DOHH2 (cell line): ENCODE data around the gene GSTT2B.
"Not testable (repeated sequence)": the region's sequence is repeated elsewhere in the genome, so short reads cannot be mapped to it uniquely, and the experiment has no call there.

Experiments
- H3F3A ChIP-seq: fragments of 200-600 bp; sonication (generic), shearing (Covaris generic); 2 replicates; pipeline ENCODE4 v1.6.0; 2016; ENCODE audit warnings: antibody characterized with exemption, mild to moderate bottlenecking; ENCODE audit not compliant: control insufficient read depth, insufficient read depth
- H3K27ac ChIP-seq: fragments of 200-600 bp; sonication (generic); 2 replicates; pipeline ENCODE4 v1.5.1; 2014; ENCODE audit warnings: low read depth, mild to moderate bottlenecking, low read length, moderate library complexity
- H3K27me3 ChIP-seq: fragments of 200-600 bp; sonication (generic); 2 replicates; pipeline ENCODE4 v1.6.1; 2014; ENCODE audit warnings: mild to moderate bottlenecking, low read length, mixed read lengths; ENCODE audit not compliant: control insufficient read depth
- H3K36me3 ChIP-seq: fragments of 200-600 bp; sonication (generic); 2 replicates; pipeline ENCODE4 v1.6.1; 2014; ENCODE audit warnings: mild to moderate bottlenecking, low read length, moderate library complexity, mixed read lengths; ENCODE audit not compliant: control insufficient read depth
- H3K4me1 ChIP-seq: fragments of 200-600 bp; sonication (generic); 2 replicates; pipeline ENCODE4 v1.6.1; 2014; ENCODE audit warnings: mild to moderate bottlenecking, low read length, mixed read lengths; ENCODE audit not compliant: control insufficient read depth
- H3K4me2 ChIP-seq: fragments of 200-600 bp; sonication (generic); 2 replicates; pipeline ENCODE4 v1.6.0; 2014; ENCODE audit warnings: mild to moderate bottlenecking, low read length, moderate library complexity
- H3K4me3 ChIP-seq: fragments of 200-600 bp; sonication (generic); 2 replicates; pipeline ENCODE4 v1.5.1; 2014; ENCODE audit warnings: mild to moderate bottlenecking, low read length, mixed read lengths
- H3K79me2 ChIP-seq: fragments of 200-600 bp; sonication (generic); 2 replicates; pipeline ENCODE4 v1.6.1; 2014; ENCODE audit warnings: mild to moderate bottlenecking, low read length, mixed read lengths; ENCODE audit not compliant: control insufficient read depth
- H3K9me2 ChIP-seq: fragments of 200-600 bp; sonication (generic); replicated peaks from 2 replicates; pipeline ENCODE4 v1.6.1; 2014; ENCODE audit warnings: mild to moderate bottlenecking, low read length, mixed read lengths; ENCODE audit not compliant: control insufficient read depth
- H3K9me3 ChIP-seq: fragments of 200-600 bp; sonication (generic); 2 replicates; pipeline ENCODE4 v1.6.1; 2014; ENCODE audit warnings: antibody characterized with exemption, low read length, mixed read lengths; ENCODE audit not compliant: control insufficient read depth, insufficient read depth
- H4K20me1 ChIP-seq: fragments of 200-600 bp; sonication (generic); 2 replicates; pipeline ENCODE4 v1.6.0; 2014; ENCODE audit warnings: low read depth, mild to moderate bottlenecking, antibody characterized with exemption, low read length, moderate library complexity; ENCODE audit not compliant: control insufficient read depth, insufficient read depth
- TF ChIP-seq, protein P1 (sequence below): fragments of 200-600 bp; sonication (generic); IDR thresholded peaks from one replicate; pipeline ENCODE4 v1.5.1; 2014; ENCODE audit warnings: antibody characterized with exemption, mild to moderate bottlenecking, low read depth, low read length; ENCODE audit not compliant: poor library complexity, severe bottlenecking

GSTT2B gene

GRCh38 chr22:23956301-23956900 is 4.6 kb downstream of the GSTT2B start:
- not testable (repeated sequence) for H3F3A ChIP-seq, H3K27me3 ChIP-seq, H3K4me2 ChIP-seq, H3K27ac ChIP-seq, H4K20me1 ChIP-seq, H3K79me2 ChIP-seq, H3K9me3 ChIP-seq, H3K36me3 ChIP-seq, H3K4me3 ChIP-seq, H3K9me2 ChIP-seq, H3K4me1 ChIP-seq
- TF ChIP-seq, protein P1, sequence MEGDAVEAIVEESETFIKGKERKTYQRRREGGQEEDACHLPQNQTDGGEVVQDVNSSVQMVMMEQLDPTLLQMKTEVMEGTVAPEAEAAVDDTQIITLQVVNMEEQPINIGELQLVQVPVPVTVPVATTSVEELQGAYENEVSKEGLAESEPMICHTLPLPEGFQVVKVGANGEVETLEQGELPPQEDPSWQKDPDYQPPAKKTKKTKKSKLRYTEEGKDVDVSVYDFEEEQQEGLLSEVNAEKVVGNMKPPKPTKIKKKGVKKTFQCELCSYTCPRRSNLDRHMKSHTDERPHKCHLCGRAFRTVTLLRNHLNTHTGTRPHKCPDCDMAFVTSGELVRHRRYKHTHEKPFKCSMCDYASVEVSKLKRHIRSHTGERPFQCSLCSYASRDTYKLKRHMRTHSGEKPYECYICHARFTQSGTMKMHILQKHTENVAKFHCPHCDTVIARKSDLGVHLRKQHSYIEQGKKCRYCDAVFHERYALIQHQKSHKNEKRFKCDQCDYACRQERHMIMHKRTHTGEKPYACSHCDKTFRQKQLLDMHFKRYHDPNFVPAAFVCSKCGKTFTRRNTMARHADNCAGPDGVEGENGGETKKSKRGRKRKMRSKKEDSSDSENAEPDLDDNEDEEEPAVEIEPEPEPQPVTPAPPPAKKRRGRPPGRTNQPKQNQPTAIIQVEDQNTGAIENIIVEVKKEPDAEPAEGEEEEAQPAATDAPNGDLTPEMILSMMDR: peak; percentile 77

- H3K27me3 ChIP-seq, H3K4me1 ChIP-seq, H3K4me2 ChIP-seq, H3K36me3 ChIP-seq, H3K79me2 ChIP-seq, H3F3A ChIP-seq, H3K27ac ChIP-seq, H3K9me2 ChIP-seq, H3K9me3 ChIP-seq, H3K4me3 ChIP-seq, H4K20me1 ChIP-seq: not testable (repeated sequence)
These were observed 5.1 kb downstream of the GSTT2B start for GRCh38 chr22:23955886-23956285.

- not testable (repeated sequence) for H3K79me2 ChIP-seq, H4K20me1 ChIP-seq, H3F3A ChIP-seq, H3K36me3 ChIP-seq, H3K27ac ChIP-seq, H3K4me3 ChIP-seq, H3K27me3 ChIP-seq, H3K9me2 ChIP-seq, H3K4me2 ChIP-seq, H3K4me1 ChIP-seq, H3K9me3 ChIP-seq
These were observed 6.0 kb downstream of the GSTT2B start for GRCh38 chr22:23954991-23955305.

DNA sequence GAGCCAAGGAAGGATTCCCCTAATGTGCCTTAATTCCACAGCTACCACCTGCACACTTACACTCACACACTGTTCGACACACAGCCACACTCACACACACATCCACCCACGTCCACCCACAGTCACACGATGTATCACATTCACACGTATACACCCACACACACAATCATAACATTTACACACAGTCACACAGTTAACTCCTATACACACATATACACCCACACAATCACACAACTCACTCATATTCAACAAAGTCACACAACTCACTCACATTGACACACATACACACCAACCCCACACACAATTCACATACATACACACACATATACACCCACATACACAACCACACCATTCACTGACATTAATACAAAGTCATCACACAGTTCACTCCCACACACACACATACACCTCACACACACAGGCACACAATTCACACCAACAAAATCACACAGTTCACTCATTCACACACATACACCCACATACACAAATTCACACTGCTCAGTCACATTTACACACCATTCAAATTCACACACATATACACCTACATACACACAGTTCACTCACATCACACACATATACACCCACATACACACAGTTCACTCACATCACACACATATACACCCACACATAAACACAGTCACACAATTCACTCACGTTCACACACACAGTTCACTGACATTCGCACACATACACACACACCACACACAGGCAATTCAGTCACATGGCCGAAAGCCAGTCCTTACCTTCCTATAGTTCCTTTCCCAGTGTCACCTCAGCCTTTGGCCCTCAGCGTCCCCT is 6.6 kb downstream of the GSTT2B start:
- H3K4me3 ChIP-seq, H3F3A ChIP-seq, H3K27ac ChIP-seq, H3K79me2 ChIP-seq, H3K4me1 ChIP-seq, H3K27me3 ChIP-seq, H3K4me2 ChIP-seq, H4K20me1 ChIP-seq, H3K9me3 ChIP-seq, H3K36me3 ChIP-seq, H3K9me2 ChIP-seq: not testable (repeated sequence)

- not testable (repeated sequence) for H3F3A ChIP-seq
These were observed 7.5 kb downstream of the GSTT2B start for GRCh38 chr22:23953485-23953884.

GRCh38 chr22:23952794-23953405 is 8.1 kb downstream of the GSTT2B start:
- not testable (repeated sequence) for H3K4me3 ChIP-seq, H4K20me1 ChIP-seq, H3K9me2 ChIP-seq, H3K4me2 ChIP-seq, H3K9me3 ChIP-seq, H3K4me1 ChIP-seq, H3F3A ChIP-seq, H3K27ac ChIP-seq, H3K36me3 ChIP-seq, H3K79me2 ChIP-seq, H3K27me3 ChIP-seq

More at GRCh38 chr22:23953485-23953884, 7.5 kb downstream of the GSTT2B start:
- not testable (repeated sequence) for H3K27me3 ChIP-seq, H3K4me1 ChIP-seq, H4K20me1 ChIP-seq, H3K4me3 ChIP-seq, H3K27ac ChIP-seq, H3K9me2 ChIP-seq, H3K4me2 ChIP-seq, H3K9me3 ChIP-seq, H3K36me3 ChIP-seq, H3K79me2 ChIP-seq

GRCh38 chr22:23951383-23951782 is 9.6 kb downstream of the GSTT2B start:
- not testable (repeated sequence) for H3K9me2 ChIP-seq, H3K36me3 ChIP-seq, H3K4me3 ChIP-seq, H4K20me1 ChIP-seq, H3F3A ChIP-seq, H3K27me3 ChIP-seq, H3K4me1 ChIP-seq, H3K4me2 ChIP-seq, H3K9me3 ChIP-seq, H3K27ac ChIP-seq, H3K79me2 ChIP-seq
